Liver (tissue), 9 donors: ENCODE measurements around the gene CYP26C1. TPM values are rescaled to one million over a fixed set of nuclear protein-coding genes. Genes with fewer than 3 reads are reported as not detected.

Source experiments
- DNase-seq: peaks from one replicate; pipeline ENCODE4 v3.0.0-alpha.2; 2017; ENCODE audit warnings: low spot score
- H3K27ac ChIP-seq, 2 donors: one replicate each; pipeline ENCODE4 v1.7.0; 2013; ENCODE audit warnings: inconsistent platforms in 2 of 2, low read length in 2 of 2, control low read depth in 1 of 2, low read depth in 1 of 2, mild to moderate bottlenecking in 1 of 2
- H3K27me3 ChIP-seq, 4 donors: one replicate each; pipeline versions ENCODE4 v1.6.1 to v1.7.0; 2013; ENCODE audit warnings: low read length in 3 of 4, inconsistent platforms in 1 of 4, mild to moderate bottlenecking in 1 of 4, moderate library complexity in 1 of 4; ENCODE audit not compliant: control insufficient read depth in 4 of 4, insufficient read depth in 4 of 4
- H3K36me3 ChIP-seq, 4 donors: one replicate each; pipeline versions ENCODE4 v1.6.1 to v1.7.0; 2013; ENCODE audit warnings: low read length in 3 of 4, mild to moderate bottlenecking in 3 of 4, low read depth in 1 of 4, moderate library complexity in 1 of 4; ENCODE audit not compliant: control insufficient read depth in 4 of 4, insufficient read depth in 3 of 4
- H3K4me1 ChIP-seq, 4 donors: one replicate each; pipeline versions ENCODE4 v1.6.1 to v1.7.0; 2013; ENCODE audit warnings: low read length in 3 of 4, mild to moderate bottlenecking in 3 of 4, moderate library complexity in 1 of 4; ENCODE audit not compliant: control insufficient read depth in 4 of 4, insufficient read depth in 4 of 4
- H3K4me3 ChIP-seq, 3 donors: one replicate each; pipeline versions ENCODE4 v1.6.1 to v1.7.0; 2013; ENCODE audit warnings: low read length in 3 of 3, control low read depth in 1 of 3, low read depth in 1 of 3, mild to moderate bottlenecking in 1 of 3
- H3K9ac ChIP-seq, 2 donors: one replicate each; pipeline ENCODE4 v1.7.0; 2013; ENCODE audit warnings: low read length in 2 of 2, mild to moderate bottlenecking in 2 of 2, moderate library complexity in 2 of 2, control low read depth in 1 of 2, low read depth in 1 of 2
- H3K9me3 ChIP-seq, 4 donors: one replicate each; pipeline versions ENCODE4 v1.6.1 to v1.7.0; 2013; ENCODE audit warnings: low read length in 3 of 4; ENCODE audit not compliant: control insufficient read depth in 4 of 4
- ATF3 ChIP-seq: IDR thresholded peaks from 2 replicates; pipeline ENCODE4 v1.6.1; 2016; ENCODE audit warnings: antibody characterized with exemption
- CTCF ChIP-seq: fragments of 150-350 bp; IDR thresholded peaks from 2 replicates; pipeline ENCODE4 v1.5.1; 2017; ENCODE audit warnings: improper control_type of control experiment, low read depth, low read length; ENCODE audit not compliant: missing input control
- EGR1 ChIP-seq, 2 donors: IDR thresholded peaks; 2 replicates each; pipeline ENCODE4 v1.6.1; 2016 to 2018; ENCODE audit warnings: antibody characterized with exemption in 2 of 2, low read depth in 2 of 2
- FOXA1 ChIP-seq: IDR thresholded peaks from 2 replicates; pipeline ENCODE4 v1.6.1; 2016; ENCODE audit warnings: antibody characterized with exemption
- FOXA2 ChIP-seq: IDR thresholded peaks from 2 replicates; pipeline ENCODE4 v1.6.1; 2016; ENCODE audit warnings: antibody characterized with exemption
- GABPA ChIP-seq, 2 donors: IDR thresholded peaks in 1 of 2; conservative IDR thresholded peaks in 1 of 2; 2 replicates each; pipeline ENCODE4 v1.6.1; 2016; ENCODE audit warnings: antibody characterized with exemption in 2 of 2, mild to moderate bottlenecking in 1 of 2, moderate library complexity in 1 of 2
- HNF4G ChIP-seq: IDR thresholded peaks from 2 replicates; pipeline ENCODE4 v1.6.1; 2016; ENCODE audit warnings: antibody characterized with exemption
- JUND ChIP-seq, 2 donors: IDR thresholded peaks; 2 replicates each; pipeline ENCODE4 v1.6.1; 2016; ENCODE audit warnings: antibody characterized with exemption in 2 of 2
- NR2F2 ChIP-seq: IDR thresholded peaks from 2 replicates; pipeline ENCODE4 v1.6.1; 2016; ENCODE audit warnings: antibody characterized with exemption
- RAD21 ChIP-seq, 2 donors: IDR thresholded peaks; 2 replicates each; pipeline ENCODE4 v1.6.1; 2016; ENCODE audit warnings: antibody characterized with exemption in 2 of 2, mild to moderate bottlenecking in 2 of 2
- REST ChIP-seq: IDR thresholded peaks from 2 replicates; pipeline ENCODE4 v1.6.1; 2016; ENCODE audit warnings: antibody characterized with exemption, mild to moderate bottlenecking
- RXRA ChIP-seq, 2 donors: IDR thresholded peaks; 2 replicates each; pipeline ENCODE4 v1.6.1; 2017 to 2018; ENCODE audit warnings: antibody characterized with exemption in 2 of 2, mild to moderate bottlenecking in 1 of 2
- SP1 ChIP-seq: IDR thresholded peaks from 2 replicates; pipeline ENCODE4 v1.6.1; 2018; ENCODE audit warnings: antibody characterized with exemption, mild to moderate bottlenecking
- TAF1 ChIP-seq: conservative IDR thresholded peaks from 2 replicates; pipeline ENCODE4 v1.6.1; 2016; ENCODE audit warnings: antibody characterized with exemption, mild to moderate bottlenecking
- YY1 ChIP-seq: IDR thresholded peaks from 2 replicates; pipeline ENCODE4 v1.6.1; 2016; ENCODE audit warnings: antibody characterized with exemption, mild to moderate bottlenecking
- ZBTB33 ChIP-seq: IDR thresholded peaks from 2 replicates; pipeline ENCODE4 v1.6.1; 2016; ENCODE audit warnings: antibody characterized with exemption
- WGBS: extraction: QIAGEN DNeasy Blood & Tissue Kit; methylation state at CpG from one replicate; pipeline ENCODE4 v1.1.7; 2013; 5-methylcytosine and 5-hydroxymethylcytosine counted together
- polyA plus RNA-seq, 2 donors: library from polyadenylated mRNA; stranded (reverse) in 1 of 2; unstranded in 1 of 2; fragments of 200-250 nt in 1 of 2; fragments of >200 nt in 1 of 2; fragmentation: Nextera tagmentation in 1 of 2; extraction: Ambion mirVana in 1 of 2; gene quantifications; one replicate each; pipeline versions ENCODE4 v1.2.1 to v1.2.3, GENCODE V29; 2013 to 2015
- total RNA-seq, 2 donors: library from RNA; depleted of rRNA; stranded (reverse); fragments of >200 nt; gene quantifications; one replicate each; pipeline ENCODE4 v1.2.3, GENCODE V29; 2014
- TF ChIP-seq, protein P1 (sequence below): IDR thresholded peaks from 2 replicates; pipeline ENCODE4 v1.6.1; 2016; ENCODE audit warnings: antibody characterized with exemption
- donor health status: healthy.
- donor health status: healthy.
- donor health status: healthy.
- donor health status: healthy.
- donor health status: healthy.

The CYP26C1 gene
- total and polyA plus RNA-seq, 4 donors, result 0.09 to 0.25 TPM; not detected in 2

DNA sequence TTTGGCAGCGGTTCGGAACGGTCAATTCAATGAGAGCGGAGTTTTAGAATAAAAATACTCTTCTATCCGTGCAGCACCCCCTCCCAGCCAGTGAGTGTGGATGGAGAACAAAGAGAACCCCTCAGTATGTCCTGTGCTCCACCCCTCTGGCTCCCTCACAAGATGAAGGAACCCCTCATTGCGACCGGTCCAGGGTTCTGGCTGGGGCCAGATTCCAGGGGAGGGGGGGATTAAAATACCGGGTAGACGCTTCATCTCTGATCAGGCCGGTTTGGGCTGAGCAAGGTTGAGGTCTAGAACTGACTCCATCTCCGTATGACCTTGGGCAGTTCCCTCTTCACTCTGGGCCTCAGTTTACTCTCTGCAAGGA is 5.9 kb downstream of the CYP26C1 start:
- peaks cover 20 to 45% (median 36%) of the 10 kb centered on the region in 4 donors for H3K4me1 ChIP-seq
- TF ChIP-seq RXRA (IDR thresholded peaks at IDR 0.05), result no peak
- TF ChIP-seq FOXA2, result no peak
- TF ChIP-seq, protein P1, sequence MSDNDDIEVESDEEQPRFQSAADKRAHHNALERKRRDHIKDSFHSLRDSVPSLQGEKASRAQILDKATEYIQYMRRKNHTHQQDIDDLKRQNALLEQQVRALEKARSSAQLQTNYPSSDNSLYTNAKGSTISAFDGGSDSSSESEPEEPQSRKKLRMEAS, result no peak
- TF ChIP-seq FOXA1, result no peak
- TF ChIP-seq REST, result no peak
- TF ChIP-seq JUND (IDR thresholded peaks at IDR 0.05), result no peak
- TF ChIP-seq TAF1, result no peak
- TF ChIP-seq YY1, result no peak
- TF ChIP-seq SP1, result no peak
- TF ChIP-seq ATF3, result no peak
- TF ChIP-seq CTCF, result no peak
- no peak for TF ChIP-seq HNF4G
- TF ChIP-seq NR2F2, result no peak
- TF ChIP-seq GABPA (IDR thresholded peaks at IDR 0.05 in 1 of 2, conservative IDR thresholded peaks at IDR 0.05 in 1 of 2), result no peak

DNA sequence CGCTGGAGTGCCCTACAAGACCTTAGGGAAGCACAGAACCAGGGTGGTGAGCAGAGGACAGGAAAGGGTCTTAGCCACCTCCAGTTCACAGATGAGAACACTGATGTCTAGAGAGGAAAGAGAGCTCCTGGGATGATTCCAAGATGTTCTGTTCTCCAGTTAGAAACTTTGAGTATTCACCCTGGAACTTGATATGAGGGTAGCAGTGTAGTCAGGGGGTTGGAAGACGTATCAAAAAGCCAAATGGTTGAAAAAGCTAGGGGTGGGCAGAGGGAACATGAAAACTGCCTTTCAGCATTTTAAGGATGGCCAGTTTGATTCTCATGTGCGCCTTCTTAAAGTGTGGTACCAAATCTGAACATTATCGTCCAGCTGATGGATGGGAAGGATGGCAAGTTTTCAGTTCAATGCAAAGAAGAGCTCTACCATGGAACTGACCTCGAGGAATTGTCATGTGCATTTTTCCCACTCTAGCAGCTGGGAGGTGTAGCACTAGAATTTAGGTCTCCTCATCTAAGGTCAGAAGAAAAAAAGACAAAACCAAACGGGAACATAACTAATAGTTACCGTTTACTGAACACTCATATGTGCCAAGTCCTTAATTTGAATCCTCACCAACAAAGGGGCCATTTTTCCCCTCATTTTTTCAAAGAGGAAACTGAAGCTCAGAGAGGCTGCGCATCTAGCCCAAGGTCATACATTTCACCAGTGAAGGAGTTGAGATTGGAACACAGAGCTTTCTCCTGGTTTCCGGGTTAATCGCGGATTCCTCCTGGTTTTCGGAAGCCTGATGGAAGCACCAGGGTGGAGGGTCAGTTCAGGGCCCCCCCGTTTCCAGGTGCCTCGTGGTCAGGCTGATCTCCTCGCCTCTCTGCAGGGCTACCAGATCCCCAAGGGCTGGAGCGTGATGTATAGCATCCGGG is 7.1 kb downstream of the CYP26C1 start:
- Histone ChIP-seq H3K4me1 (peaks cover 17 to 45% (median 31%) of the 10 kb centered on the region in 4 donors), H3K4me3 (no peak overlapping the region), H3K27me3 (peaks cover 4 to 12% (median 6%) of the 10 kb centered on the region in 4 donors), H3K36me3 (no peaks in the 10 kb centered on the region), H3K27ac (no peak overlapping the region), H3K9me3 (no peaks in the 10 kb centered on the region), H3K9ac (no peak overlapping the region)
- 14% methylated on average over 17 of the region's 17 CpGs for WGBS
- DNase-seq, result no peak
- TF ChIP-seq GABPA (IDR thresholded peaks at IDR 0.05 in 1 of 2, conservative IDR thresholded peaks at IDR 0.05 in 1 of 2) (no peak), NR2F2 (no peak), EGR1 (IDR thresholded peaks at IDR 0.05; ENCODE audit: low read depth in 2 of 2) (no peak), RAD21 (IDR thresholded peaks at IDR 0.05) (no peak), RXRA (IDR thresholded peaks at IDR 0.05) (no peak), ZBTB33 (no peak), CTCF (no peak)

More for the DNA sequence above, 5.9 kb downstream of the CYP26C1 start:
- H3K9ac ChIP-seq, result no peak overlapping the region
- no peaks in the 10 kb centered on the region for H3K36me3 ChIP-seq
- WGBS, result 21% methylated on average over 11 of the region's 11 CpGs
- no peaks in the 10 kb centered on the region for H3K9me3 ChIP-seq
- peaks cover 4 to 12% (median 6%) of the 10 kb centered on the region in 4 donors for H3K27me3 ChIP-seq
- H3K4me3 ChIP-seq, result no peak overlapping the region
- no peak overlapping the region for H3K27ac ChIP-seq
- no peak for DNase-seq
